ENCODE results near the gene HELT. TPM values are rescaled to one million over a fixed set of nuclear protein-coding genes. Genes with fewer than 3 reads are reported as not detected.

The HELT gene
- total RNA-seq, 1 experiment from 2014 or later: not detected

- Mint-ChIP-seq H3K27ac (ENCODE audit: unreplicated experiment) (no peak overlapping the region), H3K9me3 (ENCODE audit: low read depth, unreplicated experiment) (no peaks in the 10 kb centered on the region), H3K36me3 (ENCODE audit: insufficient read depth, unreplicated experiment) (no peaks in the 10 kb centered on the region), H3K4me1 (ENCODE audit: low read depth, unreplicated experiment) (no peaks in the 10 kb centered on the region), H3K27me3 (ENCODE audit: unreplicated experiment) (peaks cover 6% of the 10 kb centered on the region), H3K4me3 (ENCODE audit: low read depth, unreplicated experiment) (no peak overlapping the region)
- CTCF ChIA-PET: no interaction called here
- intact Hi-C loops (cut with micrococcal nuclease; ENCODE audit: unreplicated experiment): no loop called here
- no peak for DNase-seq
- no peak for TF ChIP-seq CTCF (IDR thresholded peaks at IDR 0.05; ENCODE audit: unreplicated experiment)
- BruUV-seq (replicated peaks): no TSS peak
Measured at GRCh38 chr4:184977747-184978146, 40.5 kb upstream of the HELT start.

- Mint-ChIP-seq H3K27me3 (ENCODE audit: unreplicated experiment) (peaks cover 1% of the 10 kb centered on the region), H3K4me1 (ENCODE audit: low read depth, unreplicated experiment) (no peaks in the 10 kb centered on the region), H3K27ac (ENCODE audit: unreplicated experiment) (no peak overlapping the region), H3K4me3 (ENCODE audit: low read depth, unreplicated experiment) (no peak overlapping the region), H3K36me3 (ENCODE audit: insufficient read depth, unreplicated experiment) (no peaks in the 10 kb centered on the region), H3K9me3 (ENCODE audit: low read depth, unreplicated experiment) (no peaks in the 10 kb centered on the region)
- intact Hi-C loops (cut with micrococcal nuclease; ENCODE audit: unreplicated experiment): no loop called here
- no TSS peak for BruUV-seq (replicated peaks)
- no peak for DNase-seq
- no peak for TF ChIP-seq CTCF (IDR thresholded peaks at IDR 0.05; ENCODE audit: unreplicated experiment)
- CTCF ChIA-PET: no interaction called here
Measured at GRCh38 chr4:184978211-184978610, 40.1 kb upstream of the HELT start.

- TF ChIP-seq CTCF (IDR thresholded peaks at IDR 0.05; ENCODE audit: unreplicated experiment): no peak
- CTCF ChIA-PET: interaction anchor here (1.0 kb wide), 1 partner anchor 11 kb away, joined by 3 read pairs; no protein-coding TSS in a partner anchor
- intact Hi-C loops (cut with micrococcal nuclease; ENCODE audit: unreplicated experiment): no loop called here
- Mint-ChIP-seq H3K9me3 (ENCODE audit: low read depth, unreplicated experiment) (no peaks in the 10 kb centered on the region), H3K4me3 (ENCODE audit: low read depth, unreplicated experiment) (no peak overlapping the region), H3K36me3 (ENCODE audit: insufficient read depth, unreplicated experiment) (no peaks in the 10 kb centered on the region), H3K27me3 (ENCODE audit: unreplicated experiment) (no peaks in the 10 kb centered on the region), H3K4me1 (ENCODE audit: low read depth, unreplicated experiment) (no peaks in the 10 kb centered on the region), H3K27ac (ENCODE audit: unreplicated experiment) (no peak overlapping the region)
- BruUV-seq (replicated peaks): no TSS peak
- no peak for DNase-seq
Measured at GRCh38 chr4:184979461-184980124, 38.7 kb upstream of the HELT start.

GRCh38 chr4:184980261-184980660, 38.0 kb upstream of the HELT start:
- no peak for TF ChIP-seq CTCF (IDR thresholded peaks at IDR 0.05; ENCODE audit: unreplicated experiment)
- no peaks in the 10 kb centered on the region for H3K9me3 Mint-ChIP-seq (ENCODE audit: low read depth, unreplicated experiment)
- H3K27ac Mint-ChIP-seq (ENCODE audit: unreplicated experiment): no peak overlapping the region
- no peaks in the 10 kb centered on the region for H3K27me3 Mint-ChIP-seq (ENCODE audit: unreplicated experiment)
- no peak for DNase-seq
- H3K4me1 Mint-ChIP-seq (ENCODE audit: low read depth, unreplicated experiment): no peaks in the 10 kb centered on the region
- no TSS peak for BruUV-seq (replicated peaks)
- no peaks in the 10 kb centered on the region for H3K36me3 Mint-ChIP-seq (ENCODE audit: insufficient read depth, unreplicated experiment)
- no peak overlapping the region for H3K4me3 Mint-ChIP-seq (ENCODE audit: low read depth, unreplicated experiment)
- CTCF ChIA-PET: no interaction called here
- intact Hi-C loops (cut with micrococcal nuclease; ENCODE audit: unreplicated experiment): no loop called here

Measured in Calu3 (cell line).